ENCODE data around the gene PTPDC1.

- TF ChIP-seq POLR2AphosphoS5 (IDR thresholded peaks at IDR 0.05; ENCODE audit: borderline replicate concordance, low read depth, low read length) (no peak), EZH2 (IDR thresholded peaks at IDR 0.05) (no peak)
These were observed 56.1 kb downstream of the PTPDC1 start for GRCh38 chr9:94140418-94140780.

All from SK-N-MC (cell line).